NCI-H510A (cell line): ENCODE results near the gene SVOP.
"Not testable (repeated sequence)": the region's sequence is repeated elsewhere in the genome, so short reads cannot be mapped to it uniquely, and the experiment has no call there.

Source experiments
- DNase-seq: peaks from one replicate; lab custom pipeline; 2025; lab: John Stamatoyannopoulos, UW

The SVOP gene

GRCh38 chr12:109029411-109029810, 8.5 kb upstream of the SVOP start:
- no peak for DNase-seq

GRCh38 chr12:109028624-109029023, 7.8 kb upstream of the SVOP start:
- DNase-seq: not testable (repeated sequence)

- no peak for DNase-seq
These were observed 6.9 kb upstream of the SVOP start for GRCh38 chr12:109027767-109028166.

GRCh38 chr12:109020146-109020795, 597 bp downstream of the SVOP start:
- no peak for DNase-seq

- no peak for DNase-seq
These were observed 2.6 kb downstream of the SVOP start for GRCh38 chr12:109018296-109018695.

GRCh38 chr12:109016978-109017377, 3.9 kb downstream of the SVOP start:
- no peak for DNase-seq

GRCh38 chr12:109016016-109016415, 4.9 kb downstream of the SVOP start:
- no peak for DNase-seq

GRCh38 chr12:109014984-109015765, 5.7 kb downstream of the SVOP start:
- no peak for DNase-seq

GRCh38 chr12:109010259-109010658, 10.6 kb downstream of the SVOP start:
- DNase-seq: no peak

GRCh38 chr12:109009766-109010165, 11.1 kb downstream of the SVOP start:
- DNase-seq: no peak

GRCh38 chr12:109004017-109004416, 16.9 kb downstream of the SVOP start:
- no peak for DNase-seq

GRCh38 chr12:108996320-108996719, 24.5 kb downstream of the SVOP start:
- DNase-seq: no peak

- DNase-seq: peak; percentile 42
These were observed 25.4 kb downstream of the SVOP start for GRCh38 chr12:108995370-108995992.

GRCh38 chr12:108990103-108990502, 30.8 kb downstream of the SVOP start:
- not testable (repeated sequence) for DNase-seq

GRCh38 chr12:108989376-108989775, 31.5 kb downstream of the SVOP start:
- no peak for DNase-seq

GRCh38 chr12:108985750-108986149, 35.1 kb downstream of the SVOP start:
- DNase-seq: no peak

GRCh38 chr12:108983227-108983626, 37.6 kb downstream of the SVOP start:
- DNase-seq: no peak

- no peak for DNase-seq
These were observed 38.1 kb downstream of the SVOP start for GRCh38 chr12:108982621-108983219.

- no peak for DNase-seq
These were observed 39.0 kb downstream of the SVOP start for GRCh38 chr12:108981835-108982234.

GRCh38 chr12:108980831-108981618, 39.8 kb downstream of the SVOP start:
- no peak for DNase-seq

- no peak for DNase-seq
These were observed 43.5 kb downstream of the SVOP start for GRCh38 chr12:108977360-108977759.

GRCh38 chr12:108975024-108975593, 45.8 kb downstream of the SVOP start:
- DNase-seq: no peak
